Left lung (tissue), 10 donors: ENCODE data around the gene HTRA2. TPM values are rescaled to one million over a fixed set of nuclear protein-coding genes. Genes with fewer than 3 reads are reported as not detected.

Source experiments
- ATAC-seq: fragments of 200-7000 bp; cut with Tn5 transposase; one replicate; pipeline ENCODE4 v1.9.1; 2020; ENCODE audit warnings: moderate library complexity
- DNase-seq, 4 donors: peaks; one replicate each; pipeline ENCODE4 v3.0.0-alpha.2; 2013 to 2020
- H3K27ac ChIP-seq, 2 donors: fragments of 200-600 bp; sonication (generic) in 1 of 2; one replicate each; pipeline versions ENCODE4 v1.5.0 to v1.8.0; 2020 to 2021
- H3K27me3 ChIP-seq, 2 donors: fragments of 200-600 bp; sonication (generic) in 1 of 2; one replicate each; pipeline versions ENCODE4 v1.5.0 to v1.8.0; 2020 to 2021
- H3K36me3 ChIP-seq, 2 donors: fragments of 200-600 bp; sonication (generic) in 1 of 2; one replicate each; pipeline versions ENCODE4 v1.5.0 to v1.8.0; 2020 to 2021
- H3K4me1 ChIP-seq, 2 donors: fragments of 200-600 bp; one replicate each; pipeline ENCODE4 v1.8.0; 2021
- H3K4me3 ChIP-seq, 2 donors: fragments of 200-600 bp; sonication (generic) in 1 of 2; one replicate each; pipeline versions ENCODE4 v1.5.0 to v1.8.0; 2020 to 2021; ENCODE audit warnings: mild to moderate bottlenecking in 1 of 2
- H3K9me3 ChIP-seq, 2 donors: fragments of 200-600 bp; sonication (generic) in 1 of 2; one replicate each; pipeline versions ENCODE4 v1.5.0 to v1.8.0; 2020 to 2021
- intact Hi-C, 2 donors: fragments of 100-400 bp; cut with DNase I; formaldehyde crosslinking; loops; one replicate each; pipeline versions ENCODE4 v1.11.2 to v1.14.2; 2022
- polyA plus RNA-seq, 6 donors: library from polyadenylated mRNA; unstranded; fragments of 120-200 nt; gene quantifications; one replicate each; pipeline ENCODE4 v1.2.1, GENCODE V29; 2013; ENCODE audit not compliant: insufficient read length in 6 of 6
- total RNA-seq, 2 donors: library from RNA; stranded (reverse); fragmentation: NEBNext Ultra II Directional; extraction: Animal tissue kit (Norgen Biotek cat#: 25700); gene quantifications; one replicate each; pipeline ENCODE4 v1.2.1, GENCODE V29; 2021
- TF ChIP-seq, protein P1 (sequence below), 2 donors: fragments of 200-600 bp; sonication (generic) in 1 of 2; IDR thresholded peaks; one replicate each; pipeline versions ENCODE4 v1.5.0 to v1.8.0; 2021; ENCODE audit warnings: antibody characterized with exemption in 2 of 2
- donor health status: DM: no; HTN: yes; CAD: no.
- donor health status: DM: no; HTN: no; CAD: no.

The HTRA2 gene
- total and polyA plus RNA-seq, 8 donors, result 29.4 to 36.6 (median 33.9) TPM

DNA sequence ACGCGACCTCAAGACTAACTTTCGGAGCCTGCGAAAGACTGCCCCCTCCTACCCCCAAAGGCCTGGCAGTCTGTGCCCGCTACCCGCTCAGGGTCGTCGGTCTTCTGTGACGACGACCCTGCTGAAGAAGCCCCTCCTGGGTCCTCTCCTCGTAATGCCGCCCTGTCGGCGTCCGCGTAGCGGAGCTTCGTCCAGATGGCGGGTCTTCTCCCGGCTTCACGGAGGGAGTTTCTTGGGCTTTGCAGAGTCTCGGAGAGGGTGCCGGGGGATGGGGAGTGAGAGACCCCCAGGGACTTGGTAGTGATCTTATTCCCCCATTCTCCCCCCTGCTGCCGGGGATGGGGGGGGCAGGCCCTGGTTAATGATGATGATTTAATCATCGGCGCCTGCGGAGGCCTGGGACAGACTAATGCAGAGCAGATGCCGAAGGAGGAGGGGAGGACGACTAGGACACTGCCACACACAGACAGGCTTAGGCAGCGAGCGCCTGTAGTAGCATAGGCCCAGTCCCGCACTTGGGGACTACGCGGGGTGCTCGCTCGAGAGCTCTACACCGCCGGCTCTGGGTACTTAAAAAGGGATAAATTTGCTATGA is 21.7 kb upstream of the HTRA2 start:
- ATAC-seq (peak; percentile 31), DNase-seq (no peak)
- intact Hi-C loops, result no loop called here

GRCh38 chr2:74510272-74510671 is 19.5 kb upstream of the HTRA2 start:
- intact Hi-C loops, result no loop called here
- Histone ChIP-seq H3K27me3 (peaks cover 64 to 73% of the 10 kb centered on the region in 2 donors), H3K4me1 (peaks cover 21 to 42% of the 10 kb centered on the region in 2 donors), H3K36me3 (peaks cover 0 to 12% of the 10 kb centered on the region in 2 donors), H3K27ac (no peak overlapping the region), H3K9me3 (no peaks in the 10 kb centered on the region), H3K4me3 (no peak overlapping the region)
- DNase-seq (no peak), ATAC-seq (no peak)
- TF ChIP-seq, protein P1, sequence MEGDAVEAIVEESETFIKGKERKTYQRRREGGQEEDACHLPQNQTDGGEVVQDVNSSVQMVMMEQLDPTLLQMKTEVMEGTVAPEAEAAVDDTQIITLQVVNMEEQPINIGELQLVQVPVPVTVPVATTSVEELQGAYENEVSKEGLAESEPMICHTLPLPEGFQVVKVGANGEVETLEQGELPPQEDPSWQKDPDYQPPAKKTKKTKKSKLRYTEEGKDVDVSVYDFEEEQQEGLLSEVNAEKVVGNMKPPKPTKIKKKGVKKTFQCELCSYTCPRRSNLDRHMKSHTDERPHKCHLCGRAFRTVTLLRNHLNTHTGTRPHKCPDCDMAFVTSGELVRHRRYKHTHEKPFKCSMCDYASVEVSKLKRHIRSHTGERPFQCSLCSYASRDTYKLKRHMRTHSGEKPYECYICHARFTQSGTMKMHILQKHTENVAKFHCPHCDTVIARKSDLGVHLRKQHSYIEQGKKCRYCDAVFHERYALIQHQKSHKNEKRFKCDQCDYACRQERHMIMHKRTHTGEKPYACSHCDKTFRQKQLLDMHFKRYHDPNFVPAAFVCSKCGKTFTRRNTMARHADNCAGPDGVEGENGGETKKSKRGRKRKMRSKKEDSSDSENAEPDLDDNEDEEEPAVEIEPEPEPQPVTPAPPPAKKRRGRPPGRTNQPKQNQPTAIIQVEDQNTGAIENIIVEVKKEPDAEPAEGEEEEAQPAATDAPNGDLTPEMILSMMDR (IDR thresholded peaks at IDR 0.05), result no peak

More for the DNA sequence above, 21.7 kb upstream of the HTRA2 start:
- TF ChIP-seq, protein P1 (IDR thresholded peaks at IDR 0.05), result no peak
- peaks cover 41 to 57% of the 10 kb centered on the region in 2 donors for H3K27me3 ChIP-seq
- peaks cover 0 to 18% of the 10 kb centered on the region in 2 donors for H3K36me3 ChIP-seq
- peaks cover 24 to 47% of the 10 kb centered on the region in 2 donors for H3K4me1 ChIP-seq
- H3K27ac ChIP-seq, result peak overlapping the region; percentile 98
- no peaks in the 10 kb centered on the region for H3K9me3 ChIP-seq
- H3K4me3 ChIP-seq, result peak overlapping the region; percentile 52 to 79

DNA sequence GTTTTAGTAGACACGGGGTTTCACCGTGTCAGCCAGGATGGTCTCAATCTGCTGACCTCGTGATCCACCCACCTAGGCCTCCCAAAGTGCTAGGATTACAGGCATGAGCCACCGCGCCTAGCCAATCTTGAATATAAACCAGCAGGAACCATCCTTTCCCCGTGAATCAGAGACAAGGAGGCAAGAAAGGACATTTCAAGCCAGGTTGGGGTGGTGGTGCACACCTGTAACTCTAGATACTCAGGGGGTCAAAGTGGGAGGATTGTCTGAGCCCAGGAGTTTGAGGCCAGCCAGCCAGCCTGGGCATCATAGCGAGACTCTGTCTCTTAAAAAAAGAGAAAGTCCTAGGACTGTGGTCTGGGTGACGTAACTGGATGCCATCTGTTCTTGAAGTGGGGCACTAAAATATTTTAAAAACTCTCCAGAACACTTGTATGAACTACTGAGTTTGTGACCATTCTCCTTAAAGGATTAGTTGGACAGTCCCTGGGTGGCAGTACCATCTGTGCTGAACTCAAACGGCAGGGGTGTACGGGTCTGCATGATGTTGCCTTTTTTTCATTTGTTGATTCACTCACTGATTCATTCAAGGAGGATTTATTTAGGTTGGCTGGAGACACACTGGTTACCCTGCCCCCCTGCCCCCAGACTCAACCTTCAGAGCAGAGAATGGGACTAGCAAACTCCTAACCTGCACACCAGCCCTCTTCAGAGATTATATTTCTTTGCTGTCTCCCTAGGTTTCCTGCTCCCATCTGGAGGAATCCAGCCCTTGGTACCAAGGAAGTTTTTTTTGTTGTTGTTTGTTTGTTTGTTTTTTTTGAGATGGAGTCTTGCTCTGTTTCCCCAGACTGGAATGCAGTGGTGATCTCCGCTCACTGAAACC is 18.4 kb upstream of the HTRA2 start:
- peaks cover 16 to 42% of the 10 kb centered on the region in 2 donors for H3K4me1 ChIP-seq
- intact Hi-C loops, result no loop called here
- peaks cover 75 to 83% of the 10 kb centered on the region in 2 donors for H3K27me3 ChIP-seq
- peaks cover 0 to under 1% of the 10 kb centered on the region in 2 donors for H3K36me3 ChIP-seq
- H3K27ac ChIP-seq, result no peak overlapping the region
- TF ChIP-seq, protein P1 (IDR thresholded peaks at IDR 0.05), result no peak
- DNase-seq, result no peak
- no peak for ATAC-seq
- no peak overlapping the region for H3K4me3 ChIP-seq
- no peaks in the 10 kb centered on the region for H3K9me3 ChIP-seq

DNA sequence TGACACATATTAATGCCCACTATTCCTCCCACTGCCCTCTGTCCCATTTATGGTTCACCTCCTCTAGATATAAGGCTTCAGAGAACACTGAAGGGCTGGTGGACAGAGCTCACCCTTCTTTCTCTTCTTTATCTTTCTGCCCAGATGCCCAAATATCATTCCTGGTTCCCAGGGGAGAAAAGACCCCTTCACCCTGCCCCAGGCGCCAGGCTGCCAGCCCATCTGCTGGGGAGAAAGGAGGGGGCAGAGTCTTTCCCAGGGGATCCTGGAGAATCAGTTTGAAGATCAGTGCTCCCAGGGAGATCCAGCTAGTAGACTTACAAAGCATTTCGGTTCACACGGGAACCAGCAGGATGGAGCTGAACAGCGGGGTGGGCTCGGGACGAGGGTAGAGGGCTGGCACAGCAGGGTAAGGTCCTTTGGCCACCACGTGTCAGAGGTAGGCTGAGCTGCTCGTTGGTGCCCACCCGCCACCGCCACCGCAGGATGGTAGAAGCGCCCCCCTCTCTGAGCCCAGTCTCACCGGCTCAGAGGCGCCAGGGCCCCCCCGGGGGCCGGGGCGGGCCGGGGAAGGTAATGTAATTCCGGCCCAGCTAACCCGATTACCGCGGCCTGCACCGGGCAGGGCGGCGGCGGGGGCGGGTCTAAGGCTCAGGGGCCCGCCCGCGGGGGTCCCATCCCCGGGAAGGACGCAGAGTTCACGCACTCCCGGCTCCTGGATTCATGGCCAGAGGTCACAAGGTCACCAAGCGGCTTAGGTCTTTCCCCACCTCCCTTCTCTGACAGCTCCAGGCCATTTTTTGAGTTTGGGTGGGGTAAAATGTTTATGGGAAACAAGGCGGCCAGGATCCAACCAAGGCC is 16.8 kb upstream of the HTRA2 start:
- Histone ChIP-seq H3K27ac (no peak overlapping the region), H3K36me3 (no peaks in the 10 kb centered on the region), H3K27me3 (peaks cover 91 to 100% of the 10 kb centered on the region in 2 donors), H3K9me3 (no peaks in the 10 kb centered on the region), H3K4me3 (no peak overlapping the region), H3K4me1 (peaks cover 17 to 40% of the 10 kb centered on the region in 2 donors)
- DNase-seq, result no peak
- intact Hi-C loops, result no loop called here
- TF ChIP-seq, protein P1 (IDR thresholded peaks at IDR 0.05), result no peak
- ATAC-seq, result no peak
